SJSA1 (cell line): Measurements from ENCODE around the gene WWOX. TPM values are rescaled to one million over a fixed set of nuclear protein-coding genes. Genes with fewer than 3 reads are reported as not detected.

Experiments
- DNase-seq, 2 experiments: peaks; one replicate each; pipeline ENCODE4 v3.0.0-alpha.2; 2015 to 2020; ENCODE audit warnings: low spot score in 2 of 2, low read depth in 1 of 2
- H3K27ac ChIP-seq: fragments of 250-450 bp; sonication (Bioruptor Pico); 2 replicates; pipeline ENCODE4 v1.5.1; 2020; ENCODE audit warnings: mild to moderate bottlenecking, moderate library complexity
- H3K27me3 ChIP-seq: fragments of 250-450 bp; sonication (Bioruptor Pico); replicated peaks from 2 replicates; pipeline ENCODE4 v1.5.1; 2020; ENCODE audit warnings: mild to moderate bottlenecking, moderate library complexity
- H3K36me3 ChIP-seq: fragments of 250-450 bp; sonication (Bioruptor Pico); 2 replicates; pipeline ENCODE4 v1.5.1; 2020; ENCODE audit warnings: mild to moderate bottlenecking
- H3K4me1 ChIP-seq: fragments of 250-450 bp; sonication (Bioruptor Pico); replicated peaks from 2 replicates; pipeline ENCODE4 v1.6.1; 2021; ENCODE audit warnings: mild to moderate bottlenecking
- H3K4me3 ChIP-seq: fragments of 250-450 bp; sonication (Bioruptor Pico); 2 replicates; pipeline ENCODE4 v1.5.1; 2020; ENCODE audit warnings: mild to moderate bottlenecking
- H3K9me3 ChIP-seq: fragments of 250-450 bp; sonication (Bioruptor Pico); replicated peaks from 2 replicates; pipeline ENCODE4 v1.5.1; 2020; ENCODE audit warnings: mild to moderate bottlenecking
- total RNA-seq: library from RNA; depleted of rRNA; stranded (reverse); fragments of >200 nt; shearing (Covaris generic); gene quantifications from 2 replicates; pipeline ENCODE4 v1.2.3, GENCODE V29; 2014

Gene WWOX
- total RNA-seq, 1 experiment from 2014 or later = 13.4 TPM

DNA sequence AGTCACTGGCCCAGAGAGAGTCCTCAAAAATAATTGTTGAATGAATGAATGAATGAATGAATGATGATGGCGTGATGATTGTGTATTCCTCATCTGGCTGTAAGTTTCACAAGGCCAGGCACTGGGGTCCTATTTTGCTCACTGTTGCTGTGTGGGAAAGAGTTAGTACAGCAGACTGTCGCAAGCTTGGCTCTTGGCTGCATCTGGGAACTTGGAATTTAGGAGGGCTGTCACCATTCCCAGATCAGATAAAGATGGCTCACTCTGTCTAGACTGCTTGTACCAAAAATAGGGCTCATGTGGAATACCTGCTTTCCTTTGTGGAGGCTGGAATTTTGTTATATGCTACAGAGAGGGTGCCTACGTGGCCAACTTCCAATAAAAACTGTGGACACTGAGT, 530.6 kb downstream of the WWOX start:
- no peaks in the 10 kb centered on the region for H3K36me3 ChIP-seq
- peaks cover 24% of the 10 kb centered on the region for H3K4me1 ChIP-seq
- no peaks in the 10 kb centered on the region for H3K27me3 ChIP-seq
- H3K4me3 ChIP-seq = no peak overlapping the region
- no peak overlapping the region; the same call in 1 of the 2 replicates for H3K27ac ChIP-seq
- no peaks in the 10 kb centered on the region; the same call in 1 of the 2 replicates for H3K9me3 ChIP-seq
- DNase-seq = no peak

DNA sequence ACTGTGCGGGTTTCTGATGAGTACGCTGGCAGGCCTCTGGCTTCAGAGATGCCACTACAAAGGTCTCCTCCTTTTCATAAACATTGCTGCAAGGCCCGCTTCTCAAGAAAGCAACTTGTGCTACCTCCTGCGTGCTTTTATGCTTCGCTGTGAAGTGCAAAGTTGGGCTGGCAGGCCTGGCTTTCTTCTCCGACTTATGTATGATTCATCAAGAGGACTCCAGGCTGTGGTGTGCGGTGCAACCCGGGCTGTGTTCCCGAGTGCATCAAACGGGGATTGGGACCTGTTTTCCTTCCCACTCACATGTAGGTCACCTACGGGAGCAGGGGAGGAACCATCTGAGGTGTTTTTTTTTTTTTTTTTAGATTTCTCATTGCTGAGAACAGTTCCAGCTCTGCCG, 534.1 kb downstream of the WWOX start:
- no peak overlapping the region for H3K27ac ChIP-seq
- no peak overlapping the region for H3K4me3 ChIP-seq
- no peak for DNase-seq
- H3K4me1 ChIP-seq = peaks cover 10% of the 10 kb centered on the region
- no peaks in the 10 kb centered on the region; the same call in 1 of the 2 replicates for H3K9me3 ChIP-seq
- H3K27me3 ChIP-seq = no peaks in the 10 kb centered on the region
- no peaks in the 10 kb centered on the region for H3K36me3 ChIP-seq

DNA sequence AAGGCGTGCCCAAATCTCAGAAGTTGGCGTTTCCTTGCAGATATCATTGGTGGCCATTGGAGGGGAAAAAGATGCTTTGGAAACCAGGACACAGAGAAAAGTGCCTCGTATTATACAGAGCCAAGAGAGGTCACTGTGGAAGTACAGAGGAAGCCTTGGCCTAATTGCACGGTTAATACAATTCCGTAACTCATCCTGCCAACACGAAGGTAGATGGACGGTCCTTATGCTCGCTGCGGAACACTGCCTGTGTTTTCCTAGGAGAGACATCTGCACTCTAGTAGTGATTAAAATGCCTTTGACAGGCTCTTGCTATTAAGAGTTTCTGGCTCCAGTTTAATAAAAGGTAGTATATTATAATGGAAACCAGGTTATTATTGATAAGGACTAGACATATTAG, 536.4 kb downstream of the WWOX start:
- no peak overlapping the region for H3K4me3 ChIP-seq
- no peaks in the 10 kb centered on the region for H3K27me3 ChIP-seq
- H3K4me1 ChIP-seq = no peaks in the 10 kb centered on the region
- no peak overlapping the region for H3K27ac ChIP-seq
- DNase-seq = no peak
- H3K36me3 ChIP-seq = no peaks in the 10 kb centered on the region
- H3K9me3 ChIP-seq = no peaks in the 10 kb centered on the region; the same call in 1 of the 2 replicates

DNA sequence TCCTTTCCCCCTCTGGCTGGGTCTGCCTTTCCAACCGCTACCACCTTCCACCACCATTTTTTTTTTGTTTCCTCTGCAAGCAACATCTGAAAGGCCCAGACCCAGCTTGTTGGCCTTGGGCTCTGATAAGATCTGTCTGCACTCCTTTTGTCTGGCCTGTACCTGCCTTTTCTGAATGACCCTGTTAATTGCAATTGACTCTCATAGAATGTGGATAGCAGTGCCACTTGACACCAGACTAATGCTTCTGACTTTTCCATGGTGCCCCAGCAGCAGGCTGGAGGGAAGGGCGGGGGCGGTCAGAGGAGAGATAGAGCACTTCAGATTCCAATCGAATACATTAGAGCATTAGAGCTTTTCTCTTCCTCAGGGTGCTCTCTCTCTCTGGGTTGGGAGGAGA, 538.9 kb downstream of the WWOX start:
- no peaks in the 10 kb centered on the region for H3K9me3 ChIP-seq
- H3K36me3 ChIP-seq = no peaks in the 10 kb centered on the region
- no peaks in the 10 kb centered on the region for H3K27me3 ChIP-seq
- H3K4me1 ChIP-seq = no peaks in the 10 kb centered on the region
- H3K4me3 ChIP-seq = no peak overlapping the region
- no peak for DNase-seq
- H3K27ac ChIP-seq = no peak overlapping the region

DNA sequence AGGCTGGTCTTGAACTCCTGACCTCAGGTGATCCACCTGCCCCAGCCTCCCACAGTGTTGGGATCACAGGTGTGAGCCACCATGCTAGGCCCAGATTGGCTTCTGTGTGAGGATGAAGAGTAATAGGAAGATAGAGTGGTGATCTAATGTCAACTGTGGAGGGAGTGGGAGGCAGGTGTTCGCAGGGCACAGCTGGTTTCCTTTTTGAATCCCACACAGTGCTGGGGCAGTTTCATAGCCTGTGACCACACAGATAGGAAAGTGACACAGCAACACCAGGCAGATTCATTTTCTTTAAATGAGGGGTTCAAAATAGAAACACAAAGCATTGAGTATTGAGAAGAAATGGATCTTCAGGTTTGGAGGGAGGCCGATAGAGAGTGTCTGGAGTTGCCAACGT, 540.3 kb downstream of the WWOX start:
- Histone ChIP-seq H3K4me3 (no peak overlapping the region), H3K27ac (no peak overlapping the region), H3K4me1 (peaks cover 11% of the 10 kb centered on the region), H3K36me3 (no peaks in the 10 kb centered on the region), H3K27me3 (no peaks in the 10 kb centered on the region), H3K9me3 (no peaks in the 10 kb centered on the region)
- no peak for DNase-seq

DNA sequence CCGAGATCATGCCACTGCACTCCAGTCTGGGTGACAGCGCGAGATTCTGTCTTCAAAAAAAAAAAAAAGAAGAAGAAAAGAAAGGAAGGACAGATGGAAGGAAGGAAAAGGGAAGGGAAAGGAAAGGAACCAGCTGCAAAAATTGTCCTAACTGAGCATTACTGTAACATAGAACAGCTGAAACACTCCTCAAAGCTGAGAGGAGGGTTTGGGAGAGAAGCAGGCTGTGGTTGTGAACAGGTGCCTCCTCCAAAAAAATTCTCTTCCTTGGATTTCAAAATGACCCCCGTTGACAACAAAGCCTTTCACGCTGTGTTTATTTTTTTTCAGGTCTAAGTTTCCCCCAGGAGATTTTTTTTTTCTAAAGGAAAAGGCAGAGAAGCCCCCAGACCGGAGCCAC, 541.4 kb downstream of the WWOX start:
- Histone ChIP-seq H3K27ac (no peak overlapping the region), H3K9me3 (no peaks in the 10 kb centered on the region; the same call in 1 of the 2 replicates), H3K27me3 (no peaks in the 10 kb centered on the region), H3K36me3 (no peaks in the 10 kb centered on the region), H3K4me1 (peaks cover 22% of the 10 kb centered on the region), H3K4me3 (no peak overlapping the region)
- no peak for DNase-seq

DNA sequence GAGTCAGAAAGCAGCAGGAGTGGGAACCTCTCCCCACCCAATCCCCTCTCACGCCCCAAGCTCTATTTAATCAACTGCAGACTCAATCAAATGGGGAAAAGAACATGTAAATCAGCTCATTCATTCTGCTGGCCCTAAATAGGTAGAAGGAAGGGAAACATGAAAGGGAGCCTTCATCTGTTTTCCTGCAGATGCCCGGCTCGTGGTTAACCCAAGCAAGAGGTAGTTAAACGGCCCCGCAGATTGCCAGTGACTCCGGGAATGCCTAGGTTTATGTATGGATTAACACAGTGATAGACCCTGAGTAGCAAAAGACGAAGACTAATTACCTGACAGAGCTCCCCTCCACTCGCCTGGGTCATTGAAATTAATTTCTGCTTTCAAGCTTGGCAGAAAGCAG, 542.0 kb downstream of the WWOX start:
- no peaks in the 10 kb centered on the region; the same call in 1 of the 2 replicates for H3K9me3 ChIP-seq

DNA sequence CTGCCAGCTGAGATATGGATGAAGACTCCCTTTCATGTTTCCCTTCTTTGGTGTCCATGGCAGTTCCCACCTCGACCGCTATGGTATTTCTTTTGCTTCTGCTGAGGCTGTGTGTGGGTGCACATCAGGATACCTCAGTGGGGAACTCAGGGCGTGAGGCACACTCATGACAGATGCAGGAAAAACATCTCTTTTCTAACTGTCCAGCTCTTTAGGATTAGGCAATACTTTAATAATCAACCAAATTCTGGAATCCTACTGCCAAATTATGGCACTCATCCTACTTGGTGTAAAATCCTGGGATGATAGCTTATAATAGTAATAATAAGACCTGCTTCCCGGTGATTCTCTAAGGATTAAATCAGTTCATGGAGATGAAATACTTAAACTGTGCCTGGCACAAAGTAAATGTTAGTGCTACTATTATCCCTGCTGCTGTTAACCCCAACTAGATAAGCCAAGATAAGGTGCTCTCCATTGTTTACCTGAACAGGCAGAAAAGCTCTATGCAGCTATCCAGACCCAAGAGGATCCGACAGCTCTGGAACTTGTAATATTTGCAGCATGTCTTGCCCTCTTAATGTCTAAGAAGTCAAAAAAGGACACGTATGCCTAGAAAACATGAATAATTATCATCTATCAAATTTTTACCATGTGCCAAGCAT, 543.3 kb downstream of the WWOX start:
- no peaks in the 10 kb centered on the region; the same call in 1 of the 2 replicates for H3K9me3 ChIP-seq
- no peaks in the 10 kb centered on the region for H3K36me3 ChIP-seq
- DNase-seq = no peak
- H3K4me3 ChIP-seq = no peak overlapping the region
- no peak overlapping the region for H3K27ac ChIP-seq
- H3K4me1 ChIP-seq = peaks cover 31% of the 10 kb centered on the region
- no peaks in the 10 kb centered on the region for H3K27me3 ChIP-seq

More for the DNA sequence above, 542.0 kb downstream of the WWOX start:
- no peak overlapping the region for H3K4me3 ChIP-seq
- H3K27me3 ChIP-seq = no peaks in the 10 kb centered on the region
- no peak overlapping the region for H3K27ac ChIP-seq
- no peaks in the 10 kb centered on the region for H3K36me3 ChIP-seq
- peaks cover 26% of the 10 kb centered on the region for H3K4me1 ChIP-seq
- DNase-seq = no peak

DNA sequence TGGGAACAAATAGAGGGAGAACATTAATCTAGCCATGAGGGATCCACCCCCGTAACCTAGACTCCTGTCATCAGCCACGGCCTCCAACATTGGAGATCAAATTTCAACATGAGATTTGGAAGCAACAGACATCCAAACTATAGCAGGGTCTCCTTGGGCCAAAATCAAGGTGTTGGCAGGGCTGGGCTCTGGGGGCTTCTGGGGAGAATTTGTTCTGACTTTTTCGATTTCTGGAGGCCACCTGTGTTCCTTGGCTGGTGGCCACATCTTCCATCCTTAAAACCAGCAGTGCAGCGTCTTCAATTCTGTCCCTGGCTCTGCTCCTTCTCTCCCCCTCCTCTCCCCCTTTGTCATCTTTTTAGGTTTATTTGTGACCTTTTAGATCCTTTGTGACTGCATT, 546.2 kb downstream of the WWOX start:
- peak overlapping the region; percentile 91 for H3K27ac ChIP-seq
- peaks cover 46% of the 10 kb centered on the region for H3K4me1 ChIP-seq
- no peak overlapping the region for H3K4me3 ChIP-seq
- H3K9me3 ChIP-seq = no peaks in the 10 kb centered on the region; the same call in 1 of the 2 replicates
- DNase-seq = no peak
- no peaks in the 10 kb centered on the region for H3K36me3 ChIP-seq
- no peaks in the 10 kb centered on the region for H3K27me3 ChIP-seq

DNA sequence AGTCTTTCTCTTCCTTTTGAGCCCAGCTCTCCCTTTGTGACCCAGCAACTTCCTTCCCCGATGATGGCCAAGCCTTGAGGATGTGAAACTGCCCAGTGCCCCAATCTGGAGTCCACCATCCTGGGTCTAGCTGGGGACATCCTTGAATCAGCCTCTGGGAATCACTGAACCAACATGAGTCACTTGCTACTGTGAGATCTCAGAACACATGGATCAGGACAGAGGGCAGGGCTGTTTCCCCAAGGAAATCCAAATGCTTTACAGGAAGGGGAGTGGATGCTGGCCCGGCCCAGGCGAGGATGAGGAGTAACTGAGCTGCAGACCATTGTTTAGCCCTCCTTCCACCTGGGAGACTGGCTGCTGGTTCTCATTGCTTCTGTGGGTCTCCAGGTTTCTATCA, 547.6 kb downstream of the WWOX start:
- no peak overlapping the region for H3K4me3 ChIP-seq
- no peak overlapping the region for H3K27ac ChIP-seq
- DNase-seq = no peak
- H3K27me3 ChIP-seq = no peaks in the 10 kb centered on the region
- no peaks in the 10 kb centered on the region; the same call in 1 of the 2 replicates for H3K9me3 ChIP-seq
- H3K4me1 ChIP-seq = peaks cover 46% of the 10 kb centered on the region
- no peaks in the 10 kb centered on the region for H3K36me3 ChIP-seq

DNA sequence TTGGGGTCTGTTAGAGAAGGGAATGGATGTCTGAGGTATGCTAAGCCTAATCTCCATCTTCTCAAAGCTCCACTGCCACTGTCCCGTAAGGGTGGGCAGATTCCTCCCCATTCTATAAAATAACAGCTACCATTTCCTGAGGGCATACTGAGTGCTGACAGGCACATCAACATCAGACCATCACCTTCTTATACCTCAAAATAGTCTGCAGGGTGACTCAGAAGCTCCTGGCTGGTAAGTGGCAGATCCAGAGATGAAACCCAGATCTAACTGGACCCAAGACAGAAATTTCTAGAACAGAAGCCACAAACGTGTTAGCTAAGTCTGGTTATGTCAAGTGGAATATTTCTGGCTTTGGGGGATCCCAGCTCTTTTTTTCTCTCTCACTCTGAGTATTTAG, 548.0 kb downstream of the WWOX start:
- Histone ChIP-seq H3K27ac (no peak overlapping the region), H3K4me1 (peaks cover 46% of the 10 kb centered on the region), H3K36me3 (no peaks in the 10 kb centered on the region), H3K27me3 (no peaks in the 10 kb centered on the region), H3K4me3 (no peak overlapping the region), H3K9me3 (no peaks in the 10 kb centered on the region; the same call in 1 of the 2 replicates)
- no peak for DNase-seq

DNA sequence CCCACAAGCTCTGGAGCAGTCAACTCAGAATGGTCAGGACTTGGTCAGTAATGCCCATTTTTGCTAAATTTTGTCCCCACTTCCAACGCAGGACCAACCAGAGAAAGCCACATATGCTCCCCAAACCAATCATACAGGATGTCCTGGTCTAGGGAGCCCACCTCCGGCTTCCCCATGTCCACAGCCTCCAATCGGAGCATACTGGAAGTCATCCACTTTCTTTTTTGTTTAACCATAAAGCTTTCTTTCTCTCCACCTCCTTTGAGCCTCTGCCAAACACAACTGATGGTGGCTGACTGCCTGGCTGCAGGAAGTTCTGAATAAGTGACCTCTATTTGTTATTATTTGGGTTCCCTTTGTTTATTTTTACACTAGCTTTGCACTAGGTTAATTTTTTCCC, 549.1 kb downstream of the WWOX start:
- H3K4me3 ChIP-seq = no peak overlapping the region
- DNase-seq = peak; percentile 52 to 66
- H3K27ac ChIP-seq = no peak overlapping the region
- H3K9me3 ChIP-seq = no peaks in the 10 kb centered on the region; the same call in 1 of the 2 replicates
- H3K36me3 ChIP-seq = no peaks in the 10 kb centered on the region
- no peaks in the 10 kb centered on the region for H3K27me3 ChIP-seq
- peaks cover 46% of the 10 kb centered on the region for H3K4me1 ChIP-seq

DNA sequence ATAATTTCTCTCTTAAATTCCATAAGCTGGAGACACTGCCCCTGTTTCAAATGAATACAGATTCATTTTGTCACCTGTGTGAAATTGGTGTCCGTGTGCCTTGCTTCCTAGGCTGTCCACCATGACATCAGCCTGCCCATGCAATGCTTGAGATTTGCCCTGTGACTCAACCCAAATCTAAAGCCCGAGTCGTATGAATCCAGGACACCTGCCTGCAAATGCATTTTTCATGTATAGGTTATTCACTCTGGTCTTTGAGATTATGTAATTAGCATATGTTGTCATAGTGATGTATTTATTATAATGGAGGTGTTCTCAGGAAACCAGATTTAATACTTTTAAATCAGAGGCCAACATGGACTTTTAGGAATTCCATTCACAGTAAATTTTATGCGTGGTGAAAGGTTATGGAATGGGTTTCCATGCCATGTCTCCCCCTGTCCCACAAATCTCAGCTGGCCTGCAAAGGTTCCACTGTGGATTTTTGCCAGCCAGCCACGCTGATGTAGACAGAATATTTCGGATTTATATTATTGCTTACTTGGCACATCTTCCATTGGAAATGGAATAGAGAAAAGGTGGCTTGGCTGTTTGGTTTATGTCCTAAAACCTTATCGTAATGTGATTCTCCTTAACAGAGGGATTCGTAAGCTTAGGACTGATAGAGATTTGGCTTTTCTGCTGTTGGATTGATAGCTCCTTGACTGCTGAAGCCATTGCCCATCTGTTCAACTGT, 551.1 kb downstream of the WWOX start:
- H3K36me3 ChIP-seq = no peaks in the 10 kb centered on the region
- no peaks in the 10 kb centered on the region for H3K27me3 ChIP-seq
- DNase-seq = no peak
- no peaks in the 10 kb centered on the region; the same call in 1 of the 2 replicates for H3K9me3 ChIP-seq
- H3K4me3 ChIP-seq = no peak overlapping the region
- no peak overlapping the region for H3K27ac ChIP-seq
- H3K4me1 ChIP-seq = peaks cover 32% of the 10 kb centered on the region

DNA sequence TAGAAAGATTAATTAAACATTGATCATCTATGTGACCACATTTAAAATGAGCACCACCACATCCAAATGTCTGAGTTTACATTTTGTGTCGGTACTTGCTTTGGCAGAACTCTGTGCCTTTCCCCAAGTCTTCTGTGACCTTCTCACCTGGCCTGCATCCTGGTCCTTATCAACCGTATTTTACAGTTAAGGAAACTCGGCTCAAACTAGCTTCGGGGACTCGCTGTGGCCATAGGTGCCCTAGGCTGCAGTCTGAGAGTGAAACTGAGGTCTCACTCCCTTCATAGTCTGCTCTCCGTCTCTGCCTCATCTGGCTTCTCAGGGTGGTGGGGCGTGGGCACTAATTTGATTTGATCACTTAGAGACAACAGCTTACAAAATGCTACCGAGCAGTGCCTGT, 555.5 kb downstream of the WWOX start:
- H3K4me3 ChIP-seq = no peak overlapping the region
- H3K27ac ChIP-seq = no peak overlapping the region
- no peaks in the 10 kb centered on the region for H3K27me3 ChIP-seq
- H3K4me1 ChIP-seq = peaks cover 10% of the 10 kb centered on the region
- no peak for DNase-seq
- no peaks in the 10 kb centered on the region for H3K9me3 ChIP-seq
- no peaks in the 10 kb centered on the region for H3K36me3 ChIP-seq
